GM18502 (cell line): ENCODE results near the gene HPS6.
A peak's percentile ranks its signal among the peaks of the same experiment; 100 is the strongest.
"Not testable (repeated sequence)": the region's sequence is repeated elsewhere in the genome, so short reads cannot be mapped to it uniquely, and the experiment has no call there.

ENCODE experiments used
- ATAC-seq: cut with Tn5 transposase; IDR thresholded peaks from one replicate; pipeline ENCODE4 v1.9.1; 2021; ENCODE audit warnings: mild to moderate bottlenecking; ENCODE audit not compliant: unreplicated experiment, poor library complexity

HPS6 gene

GRCh38 chr10:102064868-102065560 is at the start of gene HPS6:
TSS of gene HPS6 (plus strand) at chr10:102065349. CDS start at chr10:102065475, 126 bp downstream.
- peak; percentile 95 for ATAC-seq

- ATAC-seq, result no peak
Observed at GRCh38 chr10:102016416-102016815, 48.7 kb upstream of the HPS6 start.

GRCh38 chr10:102017295-102017694 is 47.9 kb upstream of the HPS6 start:
- no peak for ATAC-seq

- no peak for ATAC-seq
Observed at GRCh38 chr10:102020938-102021337, 44.2 kb upstream of the HPS6 start.

GRCh38 chr10:102024799-102025198 is 40.4 kb upstream of the HPS6 start:
- no peak for ATAC-seq

GRCh38 chr10:102027261-102027660 is 37.9 kb upstream of the HPS6 start:
- no peak for ATAC-seq

GRCh38 chr10:102033787-102034186 is 31.4 kb upstream of the HPS6 start:
- ATAC-seq, result no peak

- not testable (repeated sequence) for ATAC-seq
Observed at GRCh38 chr10:102035807-102036206, 29.3 kb upstream of the HPS6 start.

GRCh38 chr10:102038410-102038809 is 26.7 kb upstream of the HPS6 start:
- no peak for ATAC-seq

GRCh38 chr10:102040305-102041050 is 24.7 kb upstream of the HPS6 start:
- ATAC-seq, result no peak

- ATAC-seq, result no peak
Observed at GRCh38 chr10:102045292-102045691, 19.9 kb upstream of the HPS6 start.

GRCh38 chr10:102046095-102046494 is 19.1 kb upstream of the HPS6 start:
- ATAC-seq, result no peak

GRCh38 chr10:102054881-102055646 is 10.1 kb upstream of the HPS6 start:
- not testable (repeated sequence) for ATAC-seq

- peak; percentile 93 for ATAC-seq
Observed at GRCh38 chr10:102055647-102056419, 9.3 kb upstream of the HPS6 start, which contains the start of gene ARMH3. TSS of gene ARMH3 (minus strand) at chr10:102056173. CDS start at chr10:102040114, 16,059 bp downstream.

GRCh38 chr10:102059987-102060386 is 5.2 kb upstream of the HPS6 start:
- no peak for ATAC-seq

GRCh38 chr10:102064503-102064867 is 664 bp upstream of the HPS6 start:
- ATAC-seq, result no peak

GRCh38 chr10:102065561-102066398 is 631 bp downstream of the HPS6 start:
- ATAC-seq, result peak; percentile 36

- ATAC-seq, result no peak
Observed at GRCh38 chr10:102066399-102067088, 1.4 kb downstream of the HPS6 start.
